HEK293 (cell line): ENCODE data around the gene CD93.

Experiments
- MYNN ChIP-seq: fragments of 450-650 bp; formaldehyde crosslinking; IDR thresholded peaks from 2 replicates; pipeline ENCODE4 v1.5.1; 2016; ENCODE audit warnings: missing biosample characterization, missing genetic modification characterization, borderline replicate concordance
- SP3 ChIP-seq: fragments of 450-650 bp; formaldehyde crosslinking; IDR thresholded peaks from 2 replicates; pipeline ENCODE4 v1.5.1; 2016; ENCODE audit warnings: missing biosample characterization, missing genetic modification characterization
- ZNF23 ChIP-seq: fragments of 450-650 bp; formaldehyde crosslinking; IDR thresholded peaks from 2 replicates; pipeline ENCODE4 v1.5.1; 2016; ENCODE audit warnings: missing biosample characterization, missing genetic modification characterization, borderline replicate concordance
- ZNF274 ChIP-seq, 2 experiments: fragments of 200-500 bp in 1 of 2; fragments of 450-650 bp in 1 of 2; sonication (Bioruptor generic) in 1 of 2; formaldehyde crosslinking in 1 of 2; IDR thresholded peaks; 2 replicates each; pipeline versions ENCODE4 v1.5.1 to v1.6.1; 2014 to 2016; ENCODE audit warnings: borderline replicate concordance in 1 of 2, inconsistent platforms in 1 of 2, low read length in 1 of 2, missing biosample characterization in 1 of 2, missing genetic modification characterization in 1 of 2
- ZNF280D ChIP-seq: fragments of 450-650 bp; formaldehyde crosslinking; IDR thresholded peaks from 2 replicates; pipeline ENCODE4 v1.5.1; 2016; ENCODE audit warnings: missing biosample characterization, missing genetic modification characterization
- ZNF530 ChIP-seq: fragments of 450-650 bp; formaldehyde crosslinking; IDR thresholded peaks from 2 replicates; pipeline ENCODE4 v1.5.1; 2016; ENCODE audit warnings: low read depth, missing biosample characterization, missing genetic modification characterization
- ZNF645 ChIP-seq: fragments of 450-650 bp; formaldehyde crosslinking; IDR thresholded peaks from 2 replicates; pipeline ENCODE4; 2016; ENCODE audit warnings: missing biosample characterization, missing genetic modification characterization
- TF ChIP-seq, protein P1 (sequence below): fragments of 450-650 bp; formaldehyde crosslinking; IDR thresholded peaks from 2 replicates; pipeline ENCODE4 v1.5.1; 2016; ENCODE audit warnings: missing biosample characterization, missing genetic modification characterization

DNA sequence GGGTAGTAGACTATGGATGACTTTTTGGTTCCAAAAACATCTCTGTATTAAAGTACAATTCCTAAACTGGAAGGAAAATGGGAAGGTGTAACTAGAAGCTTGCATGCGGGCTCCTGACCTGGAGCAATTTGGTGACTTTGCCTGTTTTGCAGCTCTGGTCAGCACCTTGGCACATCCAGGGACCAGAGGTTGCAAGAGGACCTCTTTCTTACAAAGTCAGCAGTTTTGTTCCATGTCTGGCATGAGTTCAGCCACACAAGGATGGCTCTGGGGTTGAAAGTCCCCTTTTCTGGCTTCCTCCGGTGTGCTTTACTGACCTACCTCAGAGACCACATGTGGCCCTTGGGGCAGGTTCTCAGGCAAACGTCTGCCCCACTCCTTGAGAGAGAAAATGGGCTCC, 22.7 kb upstream of the CD93 start:
- no peak for TF ChIP-seq SP3 (tag by site-specific recombination)
- no peak for TF ChIP-seq ZNF23
- TF ChIP-seq ZNF274 (IDR thresholded peaks at IDR 0.05; ENCODE audit: low read length): no peak
- TF ChIP-seq ZNF274 (tag by site-specific recombination; IDR thresholded peaks at IDR 0.05; ENCODE audit: borderline replicate concordance): no peak
- TF ChIP-seq ZNF530 (tag by site-specific recombination): no peak
- TF ChIP-seq MYNN (tag by site-specific recombination): no peak
- TF ChIP-seq, protein P1, sequence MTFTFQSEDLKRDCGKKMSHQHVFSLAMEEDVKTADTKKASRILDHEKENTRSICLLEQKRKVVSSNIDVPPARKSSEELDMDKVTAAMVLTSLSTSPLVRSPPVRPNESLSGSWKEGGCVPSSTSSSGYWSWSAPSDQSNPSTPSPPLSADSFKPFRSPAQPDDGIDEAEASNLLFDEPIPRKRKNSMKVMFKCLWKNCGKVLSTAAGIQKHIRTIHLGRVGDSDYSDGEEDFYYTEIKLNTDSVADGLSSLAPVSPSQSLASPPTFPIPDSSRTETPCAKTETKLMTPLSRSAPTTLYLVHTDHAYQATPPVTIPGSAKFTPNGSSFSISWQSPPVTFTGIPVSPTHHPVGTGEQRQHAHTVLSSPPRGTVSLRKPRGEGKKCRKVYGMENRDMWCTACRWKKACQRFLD (tag by site-specific recombination): no peak
- no peak for TF ChIP-seq ZNF280D (tag by site-specific recombination)
- no peak for TF ChIP-seq ZNF645
